ENCODE results near the gene TMEM63C.

TMEM63C gene

GRCh38 chr14:77303417-77304156 is 122.0 kb downstream of the TMEM63C start (continued):
- no peak for TF ChIP-seq ZNF280D (tag by site-specific recombination; IDR thresholded peaks at IDR 0.05)
- TF ChIP-seq YY2 (tag by site-specific recombination; IDR thresholded peaks at IDR 0.05): no peak
- TF ChIP-seq ZNF350 (tag by site-specific recombination; IDR thresholded peaks at IDR 0.05): no peak
- TF ChIP-seq MZF1 (tag by site-specific recombination; IDR thresholded peaks at IDR 0.05; ENCODE audit: borderline replicate concordance): no peak
- no peak for TF ChIP-seq ZNF112 (tag by site-specific recombination; IDR thresholded peaks at IDR 0.05)
- no peak for TF ChIP-seq ZNF624 (tag by site-specific recombination; IDR thresholded peaks at IDR 0.05)
- TF ChIP-seq REPIN1 (tag by site-specific recombination; IDR thresholded peaks at IDR 0.05; ENCODE audit: low read depth): no peak
- TF ChIP-seq ZBTB1 (tag by site-specific recombination; IDR thresholded peaks at IDR 0.05): no peak
- no peak for TF ChIP-seq ZNF433 (tag by site-specific recombination; IDR thresholded peaks at IDR 0.05; ENCODE audit: low read depth)
- TF ChIP-seq ZNF26 (tag by site-specific recombination; IDR thresholded peaks at IDR 0.05): no peak
- no peak for TF ChIP-seq ZNF311 (tag by site-specific recombination; IDR thresholded peaks at IDR 0.05; ENCODE audit: borderline replicate concordance)
- no peak for TF ChIP-seq ZNF561 (tag by site-specific recombination; IDR thresholded peaks at IDR 0.05; ENCODE audit: borderline replicate concordance)
- peak; percentile 44; the same call in 1 of the 2 replicates for TF ChIP-seq SCRT1 (tag by site-specific recombination; IDR thresholded peaks at IDR 0.05; ENCODE audit: borderline replicate concordance)
- no peak for TF ChIP-seq PRDM2 (tag by site-specific recombination; IDR thresholded peaks at IDR 0.05; ENCODE audit: borderline replicate concordance)
- no peak; the same call in 1 of the 2 replicates for TF ChIP-seq TRIM28 (IDR thresholded peaks at IDR 0.05; ENCODE audit: borderline replicate concordance, low read length)
- peak; percentile 97 for TF ChIP-seq SCRT2 (tag by site-specific recombination; IDR thresholded peaks at IDR 0.05)
- 0 out of 2 replicates have a peak, but pooled peaks have one; percentile 18 for TF ChIP-seq ZNF518A (tag by site-specific recombination; conservative IDR thresholded peaks at IDR 0.05; ENCODE audit: low read depth)
- TF ChIP-seq OVOL3 (tag by site-specific recombination; IDR thresholded peaks at IDR 0.05): no peak
- TF ChIP-seq ZNF341 (tag by site-specific recombination; IDR thresholded peaks at IDR 0.05; ENCODE audit: low read depth): no peak
- TF ChIP-seq PRDM6 (tag by site-specific recombination; IDR thresholded peaks at IDR 0.05): peak; percentile 91
- TF ChIP-seq GLI2 (tag by site-specific recombination; IDR thresholded peaks at IDR 0.05; ENCODE audit: borderline replicate concordance, low read depth): no peak; the same call in 1 of the 2 replicates
